HCT116 (cell line): ENCODE results near the gene SMURF1. TPM values are rescaled to one million over a fixed set of nuclear protein-coding genes. Genes with fewer than 3 reads are reported as not detected.
A peak's percentile ranks its signal among the peaks of the same experiment; 100 is the strongest.

Source experiments
- ATAC-seq: fragments of 200-7000 bp; cut with Tn5 transposase; 2 replicates; pipeline ENCODE4 v1.9.1; 2020; ENCODE audit warnings: mild to moderate bottlenecking, moderate library complexity
- BruUV-seq: library from RNA; stranded (reverse); fragments of 400-500 nt; replicated peaks from 2 replicates; lab custom pipeline; 2021; lab: Mats Ljungman, UMichigan
- CTCF ChIA-PET: fragments of 300-600 bp; sonication (Branson Sonifier 250); formaldehyde crosslinking; loops from one replicate; lab custom pipeline; 2021; ENCODE audit warnings: antibody characterized with exemption; lab: Charles Lee
- POLR2A ChIA-PET: fragments of 300-600, 350-600 bp; sonication (Branson Sonifier 250); formaldehyde crosslinking; loops from one replicate; lab custom pipeline; 2021; ENCODE audit warnings: antibody characterized with exemption; lab: Charles Lee
- RAD21 ChIA-PET, 2 experiments: fragments of 300-600 bp; sonication (Branson Sonifier 250); formaldehyde crosslinking; loops; one replicate each; lab custom pipeline; 2023; ENCODE audit warnings: low total read pairs in 2 of 2; ENCODE audit not compliant: uncharacterized antibody in 2 of 2, unreplicated experiment in 2 of 2, low non-redundant PET in 1 of 2; lab: Charles Lee
- DNase-seq: peaks from one replicate; pipeline ENCODE4 v3.0.0-alpha.2; 2010; ENCODE audit warnings: low read depth, low spot score
- H2AFZ ChIP-seq: fragments of 200-600 bp; shearing (Covaris generic), sonication (generic); 2 replicates; pipeline ENCODE4 v1.6.1; 2017; ENCODE audit warnings: low read depth, mixed run types, mixed read lengths, antibody characterized with exemption, low read length; ENCODE audit not compliant: poor library complexity, severe bottlenecking
- H3K27ac ChIP-seq: 2 replicates; pipeline ENCODE4 v1.5.1; 2012; ENCODE audit warnings: low read depth, low read length
- H3K27me3 ChIP-seq: fragments of 200-600 bp; sonication (generic); 2 replicates; pipeline ENCODE4 v1.6.1; 2016; ENCODE audit warnings: mixed run types, low read length, mixed read lengths; ENCODE audit not compliant: insufficient read depth
- H3K36me3 ChIP-seq, 2 experiments: fragments of 200-500 bp in 1 of 2; fragments of 200-600 bp in 1 of 2; sonication (Bioruptor generic) in 1 of 2; sonication (generic) in 1 of 2; 2 replicates each; pipeline versions ENCODE4 v1.5.1 to v1.6.1; 2014 to 2016; ENCODE audit warnings: low read length in 2 of 2, inconsistent platforms in 1 of 2, mixed read lengths in 1 of 2, mixed run types in 1 of 2; ENCODE audit not compliant: insufficient read depth in 2 of 2, control insufficient read depth in 1 of 2
- H3K4me1 ChIP-seq, 2 experiments: fragments of 200-600 bp in 1 of 2; sonication (generic) in 1 of 2; 2 replicates each; pipeline versions ENCODE4 v1.5.1 to v1.6.1; 2012 to 2017; ENCODE audit warnings: low read length in 2 of 2, inconsistent platforms in 1 of 2, mild to moderate bottlenecking in 1 of 2, mixed read lengths in 1 of 2, mixed run types in 1 of 2, moderate library complexity in 1 of 2; ENCODE audit not compliant: insufficient read depth in 2 of 2, control insufficient read depth in 1 of 2
- H3K4me2 ChIP-seq: fragments of 200-600 bp; sonication (generic); 2 replicates; pipeline ENCODE4 v1.6.1; 2017; ENCODE audit warnings: mixed run types, low read length, mixed read lengths
- H3K4me3 ChIP-seq, 2 experiments: fragments of 200-600 bp in 1 of 2; sonication (generic) in 1 of 2; replicated peaks in 1 of 2; 2 replicates each; pipeline ENCODE4 v1.5.1; 2011 to 2016; ENCODE audit warnings: low read length in 2 of 2, control low read depth in 1 of 2, low read depth in 1 of 2, mild to moderate bottlenecking in 1 of 2, mixed read lengths in 1 of 2, mixed run types in 1 of 2
- H3K79me2 ChIP-seq: fragments of 200-600 bp; sonication (generic); 2 replicates; pipeline ENCODE4 v1.6.1; 2017; ENCODE audit warnings: mild to moderate bottlenecking, mixed run types, low read length, moderate library complexity, mixed read lengths; ENCODE audit not compliant: insufficient read depth
- H3K9ac ChIP-seq: fragments of 200-600 bp; sonication (generic); 2 replicates; pipeline ENCODE4 v1.6.1; 2016; ENCODE audit warnings: low read length, mixed read lengths
- H3K9me2 ChIP-seq: fragments of 200-600 bp; sonication (generic), shearing (Covaris generic); 2 replicates; pipeline ENCODE4 v1.6.1; 2017; ENCODE audit warnings: mixed run types, mild to moderate bottlenecking, moderate library complexity; ENCODE audit not compliant: insufficient read depth
- H3K9me3 ChIP-seq, 2 experiments: fragments of 200-500 bp in 1 of 2; fragments of 200-600 bp in 1 of 2; sonication (Bioruptor generic) in 1 of 2; sonication (generic) in 1 of 2; 2 replicates each; pipeline ENCODE4 v1.6.1; 2014 to 2017; ENCODE audit warnings: low read length in 2 of 2, mixed read lengths in 2 of 2, inconsistent platforms in 1 of 2, low read depth in 1 of 2, mild to moderate bottlenecking in 1 of 2, mixed run types in 1 of 2, moderate library complexity in 1 of 2; ENCODE audit not compliant: control insufficient read depth in 1 of 2, insufficient read depth in 1 of 2
- H4K20me1 ChIP-seq: fragments of 200-600 bp; sonication (generic), shearing (Covaris generic); 2 replicates; pipeline ENCODE4 v1.6.1; 2017; ENCODE audit warnings: mixed run types, mild to moderate bottlenecking, moderate library complexity; ENCODE audit not compliant: insufficient read depth
- ATF3 ChIP-seq: IDR thresholded peaks from 2 replicates; pipeline ENCODE4 v1.6.1; 2012
- CEBPB ChIP-seq: IDR thresholded peaks from 2 replicates; pipeline ENCODE4 v1.6.1; 2012; ENCODE audit warnings: low read depth
- EGR1 ChIP-seq: IDR thresholded peaks from 2 replicates; pipeline ENCODE4 v1.6.1; 2012; ENCODE audit warnings: low read depth
- ELF1 ChIP-seq: IDR thresholded peaks from 2 replicates; pipeline ENCODE4 v1.6.1; 2012; ENCODE audit warnings: low read depth, borderline replicate concordance
- EZH2 ChIP-seq: fragments of 200-600 bp; sonication (generic); IDR thresholded peaks from 2 replicates; pipeline ENCODE4 v1.6.1; 2017; ENCODE audit warnings: antibody characterized with exemption, mixed run types
- EZH2phosphoT487 ChIP-seq: fragments of 200-600 bp; IDR thresholded peaks from 2 replicates; pipeline ENCODE4 v1.6.1; 2018; ENCODE audit warnings: antibody characterized with exemption, borderline replicate concordance
- JUND ChIP-seq: IDR thresholded peaks from 2 replicates; pipeline ENCODE4 v1.6.1; 2012
- MAX ChIP-seq: IDR thresholded peaks from 2 replicates; pipeline ENCODE4 v1.6.1; 2012
- POLR2A ChIP-seq: IDR thresholded peaks from 2 replicates; pipeline ENCODE4 v1.7.0; 2011; ENCODE audit warnings: borderline replicate concordance; ENCODE audit not compliant: insufficient read depth, insufficient read length; ENCODE audit errors: extremely low read depth
- SIN3A ChIP-seq: IDR thresholded peaks from 2 replicates; pipeline ENCODE4 v1.6.1; 2012; ENCODE audit warnings: low read depth
- ZFX ChIP-seq: fragments of 450-650 bp; IDR thresholded peaks from 2 replicates; pipeline ENCODE4 v1.6.1; 2017
- intact Hi-C: fragments of 100-400 bp; cut with micrococcal nuclease; formaldehyde crosslinking; loops from 2 replicates; pipeline ENCODE4 v1.10.0; 2022
- total RNA-seq: library from RNA; stranded (reverse); gene quantifications from one replicate; pipeline ENCODE4 v1.2.1, GENCODE V29; 2021; ENCODE audit not compliant: unreplicated experiment

Gene SMURF1
- total RNA-seq, 1 experiment from 2014 or later = 24.6 TPM

GRCh38 chr7:99173787-99174186 is 29.9 kb upstream of the SMURF1 start:
- ChIA-PET POLR2A (no interaction called here), RAD21 (no interaction called here), CTCF (no interaction called here)
- H3K9me3 ChIP-seq = no peaks in the 10 kb centered on the region
- no TSS peak for BruUV-seq
- H2AFZ ChIP-seq = no peak overlapping the region
- no peak overlapping the region for H3K9ac ChIP-seq
- no peak for ATAC-seq
- intact Hi-C loops = no loop called here
- H3K79me2 ChIP-seq = no peaks in the 10 kb centered on the region
- H4K20me1 ChIP-seq = no peaks in the 10 kb centered on the region
- no peak overlapping the region for H3K4me3 ChIP-seq
- H3K27me3 ChIP-seq = no peaks in the 10 kb centered on the region
- H3K27ac ChIP-seq = no peak overlapping the region
- no peaks in the 10 kb centered on the region for H3K4me1 ChIP-seq
- H3K36me3 ChIP-seq = no peaks in the 10 kb centered on the region
- no peak for DNase-seq
- H3K4me2 ChIP-seq = no peak overlapping the region
- no peaks in the 10 kb centered on the region for H3K9me2 ChIP-seq
- TF ChIP-seq CEBPB (peak; percentile 74), EZH2 (no peak), MAX (no peak), SIN3A (no peak), JUND (no peak)

- Histone ChIP-seq H3K4me3 (no peak overlapping the region), H3K27ac (no peak overlapping the region), H3K9me3 (no peaks in the 10 kb centered on the region), H3K9ac (no peak overlapping the region), H2AFZ (no peak overlapping the region), H3K4me1 (peaks cover 0 to 3% of the 10 kb centered on the region in 2 experiments; a peak in 2 of 4 replicates), H3K4me2 (no peak overlapping the region), H3K27me3 (no peaks in the 10 kb centered on the region), H3K9me2 (no peaks in the 10 kb centered on the region), H3K36me3 (no peaks in the 10 kb centered on the region), H3K79me2 (no peaks in the 10 kb centered on the region), H4K20me1 (no peaks in the 10 kb centered on the region)
- DNase-seq (no peak), ATAC-seq (no peak)
- ChIA-PET POLR2A (no interaction called here), RAD21 (no interaction called here), CTCF (no interaction called here)
- no TSS peak for BruUV-seq
- intact Hi-C loops = no loop called here
- TF ChIP-seq ZFX = no peak
- no peak for TF ChIP-seq EZH2phosphoT487
- no peak for TF ChIP-seq POLR2A
- no peak for TF ChIP-seq EGR1
- TF ChIP-seq ELF1 = no peak
- TF ChIP-seq ATF3 = no peak
- no peak for TF ChIP-seq SIN3A
- no peak for TF ChIP-seq EZH2
- no peak for TF ChIP-seq JUND
Measured at GRCh38 chr7:99171731-99172130, 27.8 kb upstream of the SMURF1 start.
